Hepatocyte (in vitro differentiated cells): ENCODE results near the gene B3GALT4. TPM values are rescaled to one million over a fixed set of nuclear protein-coding genes. Genes with fewer than 3 reads are reported as not detected.
A peak's percentile ranks its signal among the peaks of the same experiment; 100 is the strongest.

ENCODE experiments used
- DNase-seq: peaks from one replicate; pipeline ENCODE4 v3.0.0-alpha.2; 2016; ENCODE audit warnings: low spot score
- H2AFZ ChIP-seq: fragments of 200-600 bp; sonication (generic); 2 replicates; pipeline ENCODE4 v1.6.0; 2016; ENCODE audit warnings: antibody characterized with exemption, mild to moderate bottlenecking
- H3K27ac ChIP-seq: fragments of 200-600 bp; sonication (generic); 2 replicates; pipeline ENCODE4 v1.5.1; 2016; ENCODE audit warnings: mild to moderate bottlenecking
- H3K27me3 ChIP-seq: fragments of 200-600 bp; sonication (generic); 2 replicates; pipeline ENCODE4 v1.6.1; 2016
- H3K36me3 ChIP-seq: fragments of 200-600 bp; sonication (generic); replicated peaks from 2 replicates; pipeline ENCODE4 v1.5.1; 2016; ENCODE audit warnings: low read depth; ENCODE audit not compliant: insufficient read depth
- H3K4me1 ChIP-seq: fragments of 200-600 bp; sonication (generic); 2 replicates; pipeline ENCODE4 v1.5.1; 2016; ENCODE audit warnings: mild to moderate bottlenecking, moderate library complexity; ENCODE audit not compliant: insufficient read depth
- H3K4me2 ChIP-seq: fragments of 200-600 bp; sonication (generic); 2 replicates; pipeline ENCODE4 v1.6.0; 2016
- H3K4me3 ChIP-seq: fragments of 200-600 bp; sonication (generic); 2 replicates; pipeline ENCODE4 v1.5.1; 2016; ENCODE audit warnings: mild to moderate bottlenecking
- H3K79me2 ChIP-seq: fragments of 200-600 bp; sonication (generic); 2 replicates; pipeline ENCODE4 v1.6.0; 2017; ENCODE audit warnings: mild to moderate bottlenecking
- H3K9me2 ChIP-seq: fragments of 200-600 bp; sonication (generic); replicated peaks from 2 replicates; pipeline ENCODE4 v1.6.0; 2017; ENCODE audit warnings: mild to moderate bottlenecking; ENCODE audit not compliant: insufficient read depth
- H3K9me3 ChIP-seq: fragments of 200-600 bp; sonication (generic); 2 replicates; pipeline ENCODE4 v1.5.1; 2016; ENCODE audit warnings: low read depth, mild to moderate bottlenecking
- H4K20me1 ChIP-seq: fragments of 200-600 bp; sonication (generic); 2 replicates; pipeline ENCODE4 v1.6.0; 2016; ENCODE audit warnings: mild to moderate bottlenecking; ENCODE audit not compliant: insufficient read depth, poor library complexity, severe bottlenecking
- EZH2 ChIP-seq: fragments of 200-600 bp; sonication (generic); IDR thresholded peaks from 2 replicates; pipeline ENCODE4 v1.6.1; 2016; ENCODE audit warnings: antibody characterized with exemption, mild to moderate bottlenecking, borderline replicate concordance
- EZH2phosphoT487 ChIP-seq: fragments of 200-600 bp; sonication (generic); IDR thresholded peaks from one replicate; pipeline ENCODE4 v1.6.1; 2018; ENCODE audit warnings: antibody characterized with exemption, mild to moderate bottlenecking, low read depth, moderate library complexity; ENCODE audit not compliant: unreplicated experiment, severe bottlenecking
- WGBS: methylation state at CpG from one replicate; pipeline ENCODE4 v1.1.6; 2016; ENCODE audit warnings: low lambda C conversion rate; ENCODE audit errors: missing lambda C conversion rate; 5-methylcytosine and 5-hydroxymethylcytosine counted together
- polyA plus RNA-seq: library from polyadenylated mRNA; unstranded; fragments of >200 nt; fragmentation: Nextera tagmentation; extraction: Ambion mirVana; gene quantifications from 2 replicates; pipeline ENCODE4 v1.2.1, GENCODE V29; 2016
- total RNA-seq: library from RNA; depleted of rRNA; stranded (reverse); fragments of >200 nt; gene quantifications from 2 replicates; pipeline ENCODE4 v1.2.3, GENCODE V29; 2014
- TF ChIP-seq, protein P1 (sequence below): fragments of 200-600 bp; sonication (generic); IDR thresholded peaks from 2 replicates; pipeline ENCODE4 v1.5.1; 2016; ENCODE audit warnings: antibody characterized with exemption, mild to moderate bottlenecking; ENCODE audit not compliant: poor library complexity

B3GALT4 gene
- total and polyA plus RNA-seq, 2 experiments from 2014 or later = 2.0 to 5.7 TPM

DNA sequence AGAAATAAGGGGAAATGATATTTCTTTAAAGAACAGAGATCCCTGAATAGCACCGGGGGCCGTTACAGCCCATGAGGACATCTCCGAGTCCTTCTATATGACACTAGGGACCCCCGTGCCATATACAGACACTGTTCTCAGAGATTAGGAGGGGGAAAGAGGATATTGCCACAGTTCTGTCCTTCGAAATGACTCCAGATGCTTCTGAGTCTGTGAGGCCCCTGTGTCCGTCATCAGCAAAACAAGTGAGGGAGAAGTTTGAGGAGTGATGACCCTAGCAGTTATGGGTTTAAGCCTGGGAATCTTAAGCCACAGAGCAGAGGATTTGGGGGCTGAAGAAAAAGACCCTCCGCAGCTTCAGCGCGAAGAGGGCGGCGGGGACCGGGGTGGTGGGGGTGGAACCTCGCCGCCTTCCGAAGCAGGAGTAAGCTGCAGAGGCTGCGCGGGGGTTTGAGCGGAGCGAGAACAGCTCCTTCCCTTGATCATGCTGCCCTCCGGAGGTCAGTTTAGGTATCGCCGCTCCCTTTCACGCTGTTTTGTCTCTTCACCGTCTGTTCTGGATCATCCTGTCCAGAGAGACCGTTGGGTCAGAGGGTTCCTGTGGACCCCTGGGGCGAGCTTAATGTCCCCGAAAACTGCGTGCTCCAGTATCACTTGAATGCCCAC lies 28.8 kb upstream of the B3GALT4 start:
- peaks cover 5% of the 10 kb centered on the region for H3K4me1 ChIP-seq
- no peaks in the 10 kb centered on the region for H3K9me2 ChIP-seq
- H4K20me1 ChIP-seq = no peaks in the 10 kb centered on the region
- TF ChIP-seq, protein P1, sequence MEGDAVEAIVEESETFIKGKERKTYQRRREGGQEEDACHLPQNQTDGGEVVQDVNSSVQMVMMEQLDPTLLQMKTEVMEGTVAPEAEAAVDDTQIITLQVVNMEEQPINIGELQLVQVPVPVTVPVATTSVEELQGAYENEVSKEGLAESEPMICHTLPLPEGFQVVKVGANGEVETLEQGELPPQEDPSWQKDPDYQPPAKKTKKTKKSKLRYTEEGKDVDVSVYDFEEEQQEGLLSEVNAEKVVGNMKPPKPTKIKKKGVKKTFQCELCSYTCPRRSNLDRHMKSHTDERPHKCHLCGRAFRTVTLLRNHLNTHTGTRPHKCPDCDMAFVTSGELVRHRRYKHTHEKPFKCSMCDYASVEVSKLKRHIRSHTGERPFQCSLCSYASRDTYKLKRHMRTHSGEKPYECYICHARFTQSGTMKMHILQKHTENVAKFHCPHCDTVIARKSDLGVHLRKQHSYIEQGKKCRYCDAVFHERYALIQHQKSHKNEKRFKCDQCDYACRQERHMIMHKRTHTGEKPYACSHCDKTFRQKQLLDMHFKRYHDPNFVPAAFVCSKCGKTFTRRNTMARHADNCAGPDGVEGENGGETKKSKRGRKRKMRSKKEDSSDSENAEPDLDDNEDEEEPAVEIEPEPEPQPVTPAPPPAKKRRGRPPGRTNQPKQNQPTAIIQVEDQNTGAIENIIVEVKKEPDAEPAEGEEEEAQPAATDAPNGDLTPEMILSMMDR = peak; percentile 95
- no peak for TF ChIP-seq EZH2phosphoT487
- no peaks in the 10 kb centered on the region for H3K79me2 ChIP-seq
- peak; percentile 94 for DNase-seq
- peak overlapping the region; percentile 44 for H3K27ac ChIP-seq
- H3K4me3 ChIP-seq = peak overlapping the region; percentile 14
- no peaks in the 10 kb centered on the region for H3K27me3 ChIP-seq
- peak overlapping the region; percentile 60 for H2AFZ ChIP-seq
- WGBS = 5% methylated on average over 26 of the region's 28 CpGs
- no peaks in the 10 kb centered on the region for H3K9me3 ChIP-seq
- H3K4me2 ChIP-seq = peak overlapping the region; percentile 86
- H3K36me3 ChIP-seq = no peaks in the 10 kb centered on the region

DNA sequence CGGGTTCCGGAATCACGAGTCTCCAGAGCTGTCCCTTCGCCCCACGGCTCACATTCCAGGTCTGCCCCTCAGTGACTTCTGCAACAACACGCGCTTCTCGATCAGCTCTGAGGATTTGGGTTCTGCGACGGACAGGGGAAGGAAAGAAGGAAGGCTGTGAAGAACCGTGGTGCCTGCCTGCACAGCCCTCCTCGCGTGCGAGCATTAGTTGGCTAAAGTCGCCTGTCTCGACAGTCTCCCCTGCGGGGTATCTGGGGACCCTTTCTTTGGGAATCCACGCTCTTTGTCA lies 28.3 kb upstream of the B3GALT4 start:
- no peak for DNase-seq
- Histone ChIP-seq H4K20me1 (no peaks in the 10 kb centered on the region), H3K9me2 (no peaks in the 10 kb centered on the region), H3K27ac (peak overlapping the region; percentile 44), H3K4me1 (peaks cover 5% of the 10 kb centered on the region), H3K9me3 (no peaks in the 10 kb centered on the region), H3K36me3 (no peaks in the 10 kb centered on the region), H3K4me3 (peak overlapping the region; percentile 14), H2AFZ (no peak overlapping the region), H3K79me2 (no peaks in the 10 kb centered on the region), H3K4me2 (peak overlapping the region; percentile 86), H3K27me3 (no peaks in the 10 kb centered on the region)
- TF ChIP-seq, protein P1 = no peak
- no peak for TF ChIP-seq EZH2phosphoT487
- TF ChIP-seq EZH2 = no peak
- 8% methylated on average over 18 of the region's 18 CpGs for WGBS

DNA sequence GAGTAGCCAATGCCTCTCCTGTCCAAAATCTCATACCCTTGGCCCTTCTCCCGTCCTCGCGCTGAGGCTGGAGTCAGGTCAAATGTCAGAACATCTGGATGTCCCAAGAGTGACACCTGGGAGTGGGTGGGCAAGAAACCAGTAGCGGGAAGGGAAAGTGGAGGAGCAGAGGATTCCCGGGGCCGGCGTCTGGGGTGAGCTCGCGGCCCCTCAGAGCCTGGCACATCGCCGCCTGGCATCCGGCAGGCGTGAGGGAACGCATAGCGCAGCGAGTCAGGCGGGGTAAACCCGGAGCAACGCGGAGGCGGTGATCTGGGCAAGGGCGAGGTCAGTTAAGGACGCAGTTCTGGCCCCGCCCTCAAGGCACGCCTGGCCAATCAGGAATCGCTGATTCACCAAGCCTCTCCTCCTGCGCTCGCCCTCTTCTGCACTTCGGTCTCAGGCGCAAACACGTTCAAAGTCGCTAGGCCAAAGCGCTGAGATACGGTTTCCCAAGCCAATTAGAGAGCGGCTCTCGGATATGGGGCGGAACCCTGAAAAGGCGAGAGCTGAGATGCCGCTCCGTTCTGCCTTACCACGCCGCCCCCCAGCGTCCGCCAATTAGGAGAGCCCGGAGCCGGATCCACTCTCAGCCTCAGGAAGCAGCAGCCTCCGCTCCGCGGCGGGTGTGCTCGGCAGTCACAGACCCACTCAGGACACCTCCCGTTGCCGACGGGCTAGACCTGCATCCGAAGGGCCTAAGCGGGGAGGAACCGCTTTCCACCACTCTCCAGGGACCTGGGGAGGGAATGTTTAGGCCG lies 27.8 kb upstream of the B3GALT4 start:
- Histone ChIP-seq H3K9me2 (no peaks in the 10 kb centered on the region), H3K79me2 (no peaks in the 10 kb centered on the region), H3K4me3 (peak overlapping the region; percentile 47), H3K27me3 (no peaks in the 10 kb centered on the region), H4K20me1 (no peaks in the 10 kb centered on the region), H3K27ac (peak overlapping the region; percentile 85), H3K9me3 (no peaks in the 10 kb centered on the region), H2AFZ (peak overlapping the region; percentile 60), H3K4me1 (peaks cover 5% of the 10 kb centered on the region), H3K36me3 (no peaks in the 10 kb centered on the region), H3K4me2 (peak overlapping the region; percentile 86)
- TF ChIP-seq EZH2 = no peak
- TF ChIP-seq EZH2phosphoT487 = no peak
- TF ChIP-seq, protein P1 = no peak
- WGBS = under 1% methylated on average over 58 of the region's 58 CpGs
- DNase-seq = peak; percentile 97
